BE2C (cell line): ENCODE data around the gene SLC22A17.

ENCODE experiments used
- DNase-seq: peaks from one replicate; pipeline ENCODE4 v3.0.0-alpha.2; 2020
- H3K27me3 ChIP-seq: fragments of 250-450 bp; sonication (Bioruptor Pico); 2 replicates; pipeline ENCODE4 v1.5.1; 2020; ENCODE audit warnings: mild to moderate bottlenecking
- H3K36me3 ChIP-seq: fragments of 250-450 bp; sonication (Bioruptor Pico); 2 replicates; pipeline ENCODE4 v1.5.1; 2020; ENCODE audit warnings: mild to moderate bottlenecking
- H3K4me1 ChIP-seq: fragments of 250-450 bp; sonication (Bioruptor Pico); 2 replicates; pipeline ENCODE4 v1.5.1; 2020
- H3K4me3 ChIP-seq: 2 replicates; pipeline ENCODE4 v1.5.1; 2011; ENCODE audit warnings: low read depth, low read length
- H3K9me3 ChIP-seq: fragments of 250-450 bp; sonication (Bioruptor Pico); 2 replicates; pipeline ENCODE4 v1.5.1; 2020
- CTCF ChIP-seq: IDR thresholded peaks from 2 replicates; pipeline ENCODE4 v1.5.1; 2012; ENCODE audit warnings: mild to moderate bottlenecking, low read depth, low read length

SLC22A17 gene

DNA sequence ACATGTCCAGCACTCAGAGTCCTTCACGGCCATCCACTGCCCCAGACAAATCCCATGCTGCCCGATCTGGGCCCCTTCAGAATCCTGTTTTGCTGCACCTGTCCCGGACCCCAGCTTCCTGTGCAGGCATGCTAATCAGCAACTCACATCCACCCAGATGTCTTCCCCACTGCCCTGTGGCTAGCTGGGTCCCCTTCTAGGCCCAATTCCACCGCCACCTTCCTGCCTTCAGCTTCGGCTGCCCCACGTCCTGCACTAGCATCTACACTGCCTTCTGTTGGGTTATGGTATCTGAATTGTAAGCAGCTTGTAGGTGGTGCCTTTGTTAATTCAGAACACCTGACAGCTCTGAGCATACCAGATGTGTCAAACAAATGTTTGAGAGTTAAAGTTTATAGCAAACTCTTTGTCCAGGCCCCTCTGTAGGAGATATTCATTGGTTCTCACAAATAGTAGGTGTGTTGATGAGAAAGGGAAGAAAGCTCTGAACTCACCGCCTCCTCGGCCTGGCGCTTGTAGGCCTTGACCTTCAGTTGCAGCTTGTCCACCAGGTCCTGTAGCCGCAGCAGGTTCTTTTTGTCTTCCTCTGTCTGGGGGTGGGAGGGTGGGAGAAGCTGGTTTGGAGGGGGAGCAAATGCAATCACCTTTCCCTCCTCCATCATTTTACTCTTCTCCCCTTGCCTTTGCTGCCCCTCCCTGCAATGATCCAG lies 30.2 kb upstream of the SLC22A17 start:
- H3K4me3 ChIP-seq = no peak overlapping the region
- no peak for DNase-seq
- no peak for TF ChIP-seq CTCF
- H3K9me3 ChIP-seq = no peaks in the 10 kb centered on the region
- peaks cover 11% of the 10 kb centered on the region; the same call in 1 of the 2 replicates for H3K27me3 ChIP-seq
- no peaks in the 10 kb centered on the region for H3K36me3 ChIP-seq
- H3K4me1 ChIP-seq = no peaks in the 10 kb centered on the region

DNA sequence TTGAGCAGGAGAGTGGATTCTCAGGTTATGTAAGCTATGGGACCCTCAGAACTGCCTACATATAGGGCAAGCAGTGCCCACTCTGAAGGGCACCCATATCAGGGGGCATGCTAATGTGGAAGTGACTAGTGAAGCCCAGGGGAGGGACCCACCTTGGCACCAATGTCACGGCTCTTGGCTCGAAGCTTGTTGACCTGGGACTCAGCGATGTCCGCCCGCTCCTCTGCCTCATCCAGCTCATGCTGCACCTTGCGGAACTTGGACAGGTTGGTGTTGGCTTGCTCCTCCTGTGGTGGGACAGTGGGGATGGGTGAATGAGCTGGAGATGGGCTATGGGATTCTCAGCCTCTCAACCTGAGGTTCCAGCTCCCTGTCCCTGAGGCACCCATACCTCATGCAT lies 29.6 kb upstream of the SLC22A17 start:
- Histone ChIP-seq H3K4me1 (no peaks in the 10 kb centered on the region), H3K27me3 (peaks cover 11% of the 10 kb centered on the region; the same call in 1 of the 2 replicates), H3K36me3 (no peaks in the 10 kb centered on the region), H3K9me3 (no peaks in the 10 kb centered on the region), H3K4me3 (no peak overlapping the region)
- DNase-seq = no peak
- TF ChIP-seq CTCF = no peak

DNA sequence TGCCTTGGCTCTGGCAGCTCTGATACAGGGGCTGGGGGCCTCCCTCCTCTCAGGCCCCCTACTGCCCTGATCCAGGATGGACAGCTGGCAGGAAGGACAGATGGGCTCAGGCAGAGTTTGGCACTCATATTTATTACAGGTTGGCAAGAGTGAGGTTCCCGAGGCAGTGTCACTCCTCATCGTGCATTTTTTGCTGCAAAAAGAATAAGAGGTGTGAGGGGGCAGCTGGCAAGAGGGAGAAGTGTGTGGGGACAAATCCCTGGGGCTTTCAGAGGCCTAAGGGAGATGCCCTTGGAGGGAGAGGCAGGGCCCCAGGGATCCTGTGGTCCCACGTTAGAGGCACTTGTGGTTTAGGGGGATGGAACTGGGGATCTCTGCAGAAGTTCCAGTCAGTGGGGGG lies 29.2 kb upstream of the SLC22A17 start:
- Histone ChIP-seq H3K4me3 (no peak overlapping the region), H3K9me3 (no peaks in the 10 kb centered on the region), H3K27me3 (peaks cover 11% of the 10 kb centered on the region; the same call in 1 of the 2 replicates), H3K4me1 (no peaks in the 10 kb centered on the region), H3K36me3 (no peaks in the 10 kb centered on the region)
- TF ChIP-seq CTCF = no peak
- no peak for DNase-seq

DNA sequence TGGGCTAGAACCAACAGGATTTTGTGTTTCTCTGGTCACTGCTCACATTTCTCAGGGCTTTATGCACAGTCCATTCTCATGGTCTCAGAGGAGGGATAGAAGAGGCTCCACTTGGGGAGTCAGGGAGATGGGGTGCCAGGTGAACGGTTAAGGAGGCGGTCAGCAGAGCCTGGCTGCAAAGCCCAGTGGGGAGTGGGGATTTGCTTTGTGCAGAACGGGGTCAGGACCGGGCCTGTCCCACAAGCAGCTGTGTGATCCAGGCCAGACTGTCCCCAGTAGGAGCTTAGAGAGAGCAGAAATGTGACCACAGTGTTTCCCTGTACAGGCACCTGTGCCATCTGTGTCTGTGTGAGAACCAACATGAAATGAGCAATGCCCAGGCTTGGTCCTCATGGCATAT lies 28.3 kb upstream of the SLC22A17 start:
- Histone ChIP-seq H3K27me3 (peaks cover 7% of the 10 kb centered on the region; the same call in 1 of the 2 replicates), H3K9me3 (no peaks in the 10 kb centered on the region), H3K36me3 (no peaks in the 10 kb centered on the region), H3K4me1 (no peaks in the 10 kb centered on the region), H3K4me3 (no peak overlapping the region)
- no peak for TF ChIP-seq CTCF
- DNase-seq = no peak

- no peak for TF ChIP-seq CTCF
- H3K9me3 ChIP-seq = no peaks in the 10 kb centered on the region
- H3K4me3 ChIP-seq = no peak overlapping the region
- H3K27me3 ChIP-seq = peaks cover 1% of the 10 kb centered on the region; the same call in 1 of the 2 replicates
- no peak for DNase-seq
- no peaks in the 10 kb centered on the region for H3K4me1 ChIP-seq
- no peaks in the 10 kb centered on the region for H3K36me3 ChIP-seq
Measured at GRCh38 chr14:23380197-23380914, 27.7 kb upstream of the SLC22A17 start.
